Body of pancreas (tissue), 4 donors: ENCODE measurements around the gene IDI1. TPM values are rescaled to one million over a fixed set of nuclear protein-coding genes. Genes with fewer than 3 reads are reported as not detected.

Source experiments
- ATAC-seq: fragments of 150-250 bp; one replicate; pipeline ENCODE4 v1.9.1; 2016
- DNase-seq, 4 donors: peaks; one replicate each; pipeline ENCODE4 v3.0.0-alpha.2; 2019
- H3K27ac ChIP-seq, 4 donors: fragments of 200-600 bp; sonication (generic); 1 replicate in 3 of 4; 2 replicates in 1 of 4; pipeline versions ENCODE4 v1.5.1 to v1.6.1; 2016 to 2019; ENCODE audit warnings: mild to moderate bottlenecking in 1 of 4, mixed read lengths in 1 of 4, moderate library complexity in 1 of 4
- H3K27me3 ChIP-seq, 2 donors: fragments of 200-600 bp; sonication (generic); one replicate each; pipeline ENCODE4 v1.6.0; 2016; ENCODE audit warnings: mild to moderate bottlenecking in 1 of 2
- H3K36me3 ChIP-seq, 2 donors: fragments of 200-600 bp; sonication (generic); replicated peaks in 1 of 2; 2 replicates each; pipeline ENCODE4 v1.5.1; 2016; ENCODE audit warnings: low read depth in 2 of 2; ENCODE audit not compliant: insufficient read depth in 1 of 2
- H3K4me1 ChIP-seq: fragments of 200-600 bp; sonication (generic); one replicate; pipeline ENCODE4 v1.6.0; 2016
- H3K4me3 ChIP-seq, 2 donors: fragments of 200-600 bp; sonication (generic); 1 replicate in 1 of 2; 2 replicates in 1 of 2; pipeline ENCODE4 v1.5.1; 2016 to 2019
- H3K9me3 ChIP-seq, 3 donors: fragments of 200-600 bp; sonication (generic); 1 replicate in 2 of 3; 2 replicates in 1 of 3; pipeline ENCODE4 v1.5.1; 2016
- CTCF ChIP-seq, 7 experiments: fragments of 450-650 bp in 4 of 7; fragments of 200-600 bp in 3 of 7; sonication (generic) in 3 of 7; IDR thresholded peaks; one replicate each; pipeline ENCODE4 v1.5.1; 2016 to 2019; ENCODE audit warnings: antibody characterized with exemption in 7 of 7
- POLR2A ChIP-seq, 3 donors: fragments of 450-650 bp; IDR thresholded peaks; one replicate each; pipeline ENCODE4 v1.6.1; 2016; ENCODE audit warnings: antibody characterized with exemption in 3 of 3, mild to moderate bottlenecking in 2 of 3
- WGBS, 2 donors: methylation state at CpG; one replicate each; pipeline ENCODE4 v1.1.5; 2017; 5-methylcytosine and 5-hydroxymethylcytosine counted together
- intact Hi-C: fragments of 100-400 bp; cut with DNase I; formaldehyde crosslinking; loops from one replicate; pipeline ENCODE4 v1.15.1; 2023
- total RNA-seq, 2 donors: library from RNA; depleted of rRNA; stranded (reverse); fragments of >200 nt; gene quantifications; one replicate each; pipeline ENCODE4 v1.1.0, GENCODE V29; 2016

The IDI1 gene
- total RNA-seq, result 10 to 100 TPM; 15.6 to 20.4 TPM

GRCh38 chr10:1048732-1049424, at the start of gene IDI1:
Gene IDI1 (minus strand): TSS chr10:1049119. CDS start chr10:1049003, 116 bp downstream.
- Histone ChIP-seq H3K36me3 (no peaks in the 10 kb centered on the region), H3K27ac (peak within 1 kb of the TSS; percentile 96 to 100 (median 99)), H3K27me3 (no peaks in the 10 kb centered on the region), H3K9me3 (no peaks in the 10 kb centered on the region), H3K4me3 (peak within 1 kb of the TSS; percentile 41 to 71), H3K4me1 (peaks cover 63% of the 10 kb centered on the region)
- 1 to 6% methylated on average over 7 to 81 of the region's 83 CpGs for WGBS, 2 donors
- intact Hi-C loops, result no loop called here
- DNase-seq (peak; percentile 97 to 98 (median 98)), ATAC-seq (peak; percentile 90)
- TF ChIP-seq CTCF (IDR thresholded peaks at IDR 0.05), result peak in 1 of 7 experiments; percentile 5
- peak; percentile 94 to 98 (median 97) for TF ChIP-seq POLR2A (IDR thresholded peaks at IDR 0.05)

- no peak for TF ChIP-seq POLR2A (IDR thresholded peaks at IDR 0.05)
- TF ChIP-seq CTCF (IDR thresholded peaks at IDR 0.05), result no peak
- ATAC-seq (no peak), DNase-seq (no peak)
- Histone ChIP-seq H3K9me3 (no peaks in the 10 kb centered on the region), H3K27me3 (no peaks in the 10 kb centered on the region), H3K36me3 (peaks cover 5 to 17% of the 10 kb centered on the region in 2 donors), H3K27ac (no peak overlapping the region), H3K4me1 (no peaks in the 10 kb centered on the region), H3K4me3 (no peak overlapping the region)
- 89 to 93% methylated on average over 3 to 6 of the region's 6 CpGs for WGBS, 2 donors
- intact Hi-C loops, result no loop called here
Observed at GRCh38 chr10:1097436-1097835, 48.5 kb upstream of the IDI1 start.

DNA sequence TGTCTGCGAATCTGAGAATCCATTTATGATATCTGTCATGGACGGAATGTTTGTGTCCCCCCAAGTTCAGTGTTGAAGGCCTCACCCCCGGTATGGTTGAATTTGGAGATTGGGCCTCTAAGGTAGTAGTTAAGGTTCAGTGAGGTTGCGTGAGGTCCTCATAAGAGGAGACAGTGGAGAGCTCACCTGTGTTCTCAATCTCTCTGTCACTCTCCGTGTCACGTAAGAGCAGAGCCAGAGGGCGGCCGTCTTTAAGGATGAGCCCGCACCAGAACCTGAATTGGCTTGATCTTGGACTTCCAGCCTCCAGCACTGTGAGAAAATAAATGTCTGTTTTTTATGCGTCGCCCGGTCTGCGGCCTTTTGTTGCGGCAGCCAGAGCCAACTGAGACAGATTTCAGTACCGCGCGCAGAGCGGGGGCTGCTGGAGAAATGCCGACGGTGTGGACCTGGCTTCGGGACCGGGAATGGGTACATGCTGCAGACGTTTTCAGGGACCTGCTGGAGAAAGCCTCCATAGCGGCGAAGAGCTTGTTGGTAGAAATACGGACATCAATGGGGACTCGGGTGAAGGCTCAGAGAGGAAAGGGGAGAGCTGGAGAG, 47.5 kb upstream of the IDI1 start:
- Histone ChIP-seq H3K36me3 (peaks cover 5 to 17% of the 10 kb centered on the region in 2 donors), H3K4me3 (no peak overlapping the region), H3K27ac (no peak overlapping the region), H3K27me3 (no peaks in the 10 kb centered on the region), H3K9me3 (no peaks in the 10 kb centered on the region), H3K4me1 (no peaks in the 10 kb centered on the region)
- TF ChIP-seq CTCF (IDR thresholded peaks at IDR 0.05), result no peak
- no peak for TF ChIP-seq POLR2A (IDR thresholded peaks at IDR 0.05)
- ATAC-seq, result no peak
- DNase-seq, result no peak
- WGBS, 2 donors, result 91 to 92% methylated on average over 27 of the region's 27 CpGs
- intact Hi-C loops, result no loop called here

- intact Hi-C loops, result no loop called here
- Histone ChIP-seq H3K9me3 (no peaks in the 10 kb centered on the region), H3K27ac (no peak overlapping the region), H3K36me3 (peaks cover 5 to 14% of the 10 kb centered on the region in 2 donors), H3K4me3 (no peak overlapping the region), H3K27me3 (no peaks in the 10 kb centered on the region), H3K4me1 (no peaks in the 10 kb centered on the region)
- DNase-seq, result no peak
- no peak for TF ChIP-seq CTCF (IDR thresholded peaks at IDR 0.05)
- no peak for TF ChIP-seq POLR2A (IDR thresholded peaks at IDR 0.05)
- no peak for ATAC-seq
- WGBS, 2 donors, result 81 to 84% methylated on average over 12 of the region's 12 CpGs
Observed at GRCh38 chr10:1095498-1095897, 46.6 kb upstream of the IDI1 start.
